ENCODE data around the gene ADCY4. TPM values are rescaled to one million over a fixed set of nuclear protein-coding genes. Genes with fewer than 3 reads are reported as not detected.
A peak's percentile ranks its signal among the peaks of the same experiment; 100 is the strongest.

The ADCY4 gene
- total and polyA plus RNA-seq, 2 of the 13 experiments (the other 11 are each of a cell fraction or from before 2014, with no cell fraction given), result 0.03 TPM; not detected in 1

GRCh38 chr14:24365600-24366412, 30.9 kb upstream of the ADCY4 start (continued):
- TF ChIP-seq ZMYM3 (CRISPR knock-in tag; IDR thresholded peaks at IDR 0.05), result peak; percentile 86; the same call in 1 of the 2 replicates
- peak; percentile 94 for TF ChIP-seq SMC3 (IDR thresholded peaks at IDR 0.05; ENCODE audit: low read length)
- peak; percentile 46; the same call in 1 of the 2 replicates for TF ChIP-seq TFAP4 (IDR thresholded peaks at IDR 0.05; ENCODE audit: borderline replicate concordance, low read depth)
- TF ChIP-seq ZNF251 (CRISPR knock-in tag; IDR thresholded peaks at IDR 0.05), result peak; percentile 65; the same call in 1 of the 2 replicates
- TF ChIP-seq TARDBP (CRISPR knock-in tag; IDR thresholded peaks at IDR 0.05), result peak; percentile 91
- TF ChIP-seq FOXA3 (CRISPR knock-in tag; IDR thresholded peaks at IDR 0.05), result peak; percentile 76
- TF ChIP-seq ZBTB40 (IDR thresholded peaks at IDR 0.05), result no peak
- peak; percentile 63; the same call in 1 of the 2 replicates for TF ChIP-seq ZBTB40 (CRISPR knock-in tag; IDR thresholded peaks at IDR 0.05)
- peak; percentile 9; the same call in 1 of the 2 replicates for TF ChIP-seq ZNF446 (CRISPR knock-in tag; IDR thresholded peaks at IDR 0.05)
- TF ChIP-seq FUBP1 (CRISPR knock-in tag; IDR thresholded peaks at IDR 0.05; ENCODE audit: borderline replicate concordance), result no peak; the same call in 1 of the 2 replicates
- 0 out of 2 replicates have a peak, but pooled peaks have one; percentile 33 for TF ChIP-seq ZNF484 (CRISPR knock-in tag; IDR thresholded peaks at IDR 0.05; ENCODE audit: borderline replicate concordance, low read depth)
- peak; percentile 87 for TF ChIP-seq PHF5A (CRISPR knock-in tag; IDR thresholded peaks at IDR 0.05; ENCODE audit: low read depth, unreplicated experiment)
- TF ChIP-seq ZNF724P (CRISPR knock-in tag; IDR thresholded peaks at IDR 0.05; ENCODE audit: borderline replicate concordance), result no peak
- peak; percentile 66; the same call in 1 of the 2 replicates for TF ChIP-seq NRL (CRISPR knock-in tag; IDR thresholded peaks at IDR 0.05; ENCODE audit: borderline replicate concordance)
- peak; percentile 95; the same call in 1 of the 2 replicates for TF ChIP-seq NFKB2 (CRISPR knock-in tag; IDR thresholded peaks at IDR 0.05; ENCODE audit: borderline replicate concordance)
- TF ChIP-seq HOXA5 (CRISPR knock-in tag; IDR thresholded peaks at IDR 0.05), result peak; percentile 95
- peak; percentile 69; the same call in 1 of the 2 replicates for TF ChIP-seq ZSCAN31 (CRISPR knock-in tag; IDR thresholded peaks at IDR 0.05; ENCODE audit: low read depth)

All from HepG2 (cell line).